ENCODE data around the gene CRLF3. TPM values are rescaled to one million over a fixed set of nuclear protein-coding genes. Genes with fewer than 3 reads are reported as not detected.
"Not testable (repeated sequence)": the region's sequence is repeated elsewhere in the genome, so short reads cannot be mapped to it uniquely, and the experiment has no call there.

CRLF3 gene
- total RNA-seq, 2 experiments from 2014 or later, result 26.4 to 45.3 TPM

DNA sequence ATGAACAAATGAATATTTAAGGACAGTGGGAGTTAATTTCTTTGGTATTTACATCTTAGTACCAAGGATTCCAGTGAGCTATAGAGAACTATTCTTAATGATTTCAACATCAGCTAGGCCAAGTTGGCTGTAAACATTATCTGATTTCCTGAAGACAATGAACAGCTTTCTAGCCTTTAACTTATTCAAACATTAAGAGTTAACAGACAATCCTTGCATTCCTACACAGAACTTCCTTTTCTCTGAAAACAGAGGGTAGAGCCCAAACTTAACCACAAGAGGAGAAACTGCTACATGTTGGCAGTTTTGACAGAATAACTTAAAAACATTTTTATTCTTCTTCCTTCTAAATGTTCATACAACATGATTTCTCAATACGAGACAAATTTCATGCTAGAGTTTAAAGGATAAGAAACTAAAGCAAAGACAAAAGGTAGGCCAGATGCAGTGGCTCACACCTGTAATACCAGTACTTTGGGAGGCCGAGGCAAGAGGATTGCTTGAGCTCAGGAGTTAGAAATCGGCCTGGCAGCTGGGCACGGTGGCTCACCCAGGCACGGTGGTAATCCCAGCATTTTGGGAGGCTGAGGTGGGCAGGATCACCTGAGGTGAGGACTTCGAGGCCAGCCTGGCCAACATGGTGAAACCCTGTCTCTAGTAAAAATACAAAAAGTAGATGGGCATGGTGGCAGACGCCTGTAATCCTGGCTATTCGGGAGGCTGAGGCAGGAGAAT, 4.4 kb downstream of the CRLF3 start:
- Histone ChIP-seq H3K4me3 (ENCODE audit: low read depth, low read length, poor library complexity, severe bottlenecking) (peak overlapping the region; percentile 80), H3K27ac (ENCODE audit: low read depth, low read length, poor library complexity, severe bottlenecking) (peak overlapping the region; percentile 85), H2AFZ (ENCODE audit: low read length) (no peak overlapping the region), H4K20me1 (ENCODE audit: insufficient read depth, low read length) (peaks cover 8% of the 10 kb centered on the region; the same call in 1 of the 2 replicates), H3K36me3 (ENCODE audit: insufficient read depth, low read length) (peaks cover 35% of the 10 kb centered on the region), H3K9me3 (ENCODE audit: low read length) (no peaks in the 10 kb centered on the region), H3K4me2 (ENCODE audit: low read length) (peak overlapping the region; percentile 99), H3K4me1 (ENCODE audit: insufficient read depth, low read length, poor library complexity, severe bottlenecking) (peaks cover 46% of the 10 kb centered on the region), H3K79me2 (ENCODE audit: insufficient read depth, low read depth, low read length) (peaks cover 92% of the 10 kb centered on the region), H3K9me2 (ENCODE audit: insufficient read depth, low read length) (no peaks in the 10 kb centered on the region)
- intact Hi-C loops (cut with micrococcal nuclease; ENCODE audit: unreplicated experiment), result loop anchor here (5.0 kb wide), 3 partner anchors 88 to 218 kb away; no protein-coding TSS in a partner anchor
- CTCF ChIA-PET (ENCODE audit: unreplicated experiment), result interaction anchor here (1.3 to 1.8 kb wide), 2 partner anchors 10 to 11 kb away, joined by 4 read pairs; no protein-coding TSS in a partner anchor
- BruUV-seq (replicated peaks), result TSS peak; percentile 27
- no peak for TF ChIP-seq EZH2phosphoT487 (IDR thresholded peaks at IDR 0.05; ENCODE audit: borderline replicate concordance, low read depth, low read length)
- TF ChIP-seq, protein P1, sequence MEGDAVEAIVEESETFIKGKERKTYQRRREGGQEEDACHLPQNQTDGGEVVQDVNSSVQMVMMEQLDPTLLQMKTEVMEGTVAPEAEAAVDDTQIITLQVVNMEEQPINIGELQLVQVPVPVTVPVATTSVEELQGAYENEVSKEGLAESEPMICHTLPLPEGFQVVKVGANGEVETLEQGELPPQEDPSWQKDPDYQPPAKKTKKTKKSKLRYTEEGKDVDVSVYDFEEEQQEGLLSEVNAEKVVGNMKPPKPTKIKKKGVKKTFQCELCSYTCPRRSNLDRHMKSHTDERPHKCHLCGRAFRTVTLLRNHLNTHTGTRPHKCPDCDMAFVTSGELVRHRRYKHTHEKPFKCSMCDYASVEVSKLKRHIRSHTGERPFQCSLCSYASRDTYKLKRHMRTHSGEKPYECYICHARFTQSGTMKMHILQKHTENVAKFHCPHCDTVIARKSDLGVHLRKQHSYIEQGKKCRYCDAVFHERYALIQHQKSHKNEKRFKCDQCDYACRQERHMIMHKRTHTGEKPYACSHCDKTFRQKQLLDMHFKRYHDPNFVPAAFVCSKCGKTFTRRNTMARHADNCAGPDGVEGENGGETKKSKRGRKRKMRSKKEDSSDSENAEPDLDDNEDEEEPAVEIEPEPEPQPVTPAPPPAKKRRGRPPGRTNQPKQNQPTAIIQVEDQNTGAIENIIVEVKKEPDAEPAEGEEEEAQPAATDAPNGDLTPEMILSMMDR (conservative IDR thresholded peaks at IDR 0.05; ENCODE audit: low read length), result no peak
- no peak for DNase-seq (ENCODE audit: low spot score)
- POLR2A ChIA-PET, result interaction anchor here (0.5 to 7.5 kb wide), 3 partner anchors 10 to 117 kb away, joined by 3 to 79 read pairs (median 3); no protein-coding TSS in a partner anchor

GRCh38 chr17:30816165-30816564, 8.3 kb downstream of the CRLF3 start:
- H3K4me1 ChIP-seq (ENCODE audit: insufficient read depth, low read length, poor library complexity, severe bottlenecking), result peaks cover 47% of the 10 kb centered on the region
- ChIA-PET POLR2A (no interaction called here), CTCF (ENCODE audit: unreplicated experiment) (no interaction called here)
- H3K9me2 ChIP-seq (ENCODE audit: insufficient read depth, low read length), result no peaks in the 10 kb centered on the region
- no peak overlapping the region for H3K4me2 ChIP-seq (ENCODE audit: low read length)
- no peak for DNase-seq (ENCODE audit: low spot score)
- H3K27ac ChIP-seq (ENCODE audit: low read depth, low read length, poor library complexity, severe bottlenecking), result no peak overlapping the region
- H3K79me2 ChIP-seq (ENCODE audit: insufficient read depth, low read depth, low read length), result peaks cover 99% of the 10 kb centered on the region
- H2AFZ ChIP-seq (ENCODE audit: low read length), result no peak overlapping the region
- TF ChIP-seq, protein P1 (conservative IDR thresholded peaks at IDR 0.05; ENCODE audit: low read length), result no peak
- no peak for TF ChIP-seq EZH2phosphoT487 (IDR thresholded peaks at IDR 0.05; ENCODE audit: borderline replicate concordance, low read depth, low read length)
- intact Hi-C loops (cut with micrococcal nuclease; ENCODE audit: unreplicated experiment), result no loop called here
- no peaks in the 10 kb centered on the region for H4K20me1 ChIP-seq (ENCODE audit: insufficient read depth, low read length)
- H3K36me3 ChIP-seq (ENCODE audit: insufficient read depth, low read length), result peaks cover 38% of the 10 kb centered on the region
- no TSS peak for BruUV-seq (replicated peaks)
- no peak overlapping the region for H3K4me3 ChIP-seq (ENCODE audit: low read depth, low read length, poor library complexity, severe bottlenecking)
- H3K9me3 ChIP-seq (ENCODE audit: low read length), result no peaks in the 10 kb centered on the region

DNA sequence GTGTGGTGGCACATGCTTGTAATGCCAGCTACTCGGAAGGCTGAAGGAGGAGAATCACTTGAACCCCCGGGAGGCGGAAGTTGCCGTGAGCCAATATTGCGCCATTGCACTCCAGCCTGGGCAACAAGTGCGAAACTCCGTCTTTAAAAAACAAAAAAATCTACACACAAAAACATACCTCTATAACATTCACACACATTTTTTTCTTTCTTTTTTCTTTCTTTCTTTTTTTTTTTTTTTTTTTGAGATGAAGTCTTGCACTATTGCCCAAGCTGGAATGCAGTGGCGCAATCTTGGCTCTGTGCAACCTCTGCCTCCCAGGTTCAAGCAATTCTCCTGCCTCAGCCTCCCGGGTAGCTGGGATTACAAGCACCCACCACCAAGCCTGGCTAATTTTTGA, 9.6 kb downstream of the CRLF3 start:
- H3K9me3 ChIP-seq (ENCODE audit: low read length); CTCF ChIA-PET (ENCODE audit: unreplicated experiment); H3K4me3 ChIP-seq (ENCODE audit: low read depth, low read length, poor library complexity, severe bottlenecking); DNase-seq (ENCODE audit: low spot score); POLR2A ChIA-PET; H3K27ac ChIP-seq (ENCODE audit: low read depth, low read length, poor library complexity, severe bottlenecking); H4K20me1 ChIP-seq (ENCODE audit: insufficient read depth, low read length); intact Hi-C loops (cut with micrococcal nuclease; ENCODE audit: unreplicated experiment); H2AFZ ChIP-seq (ENCODE audit: low read length); H3K4me2 ChIP-seq (ENCODE audit: low read length); H3K9me2 ChIP-seq (ENCODE audit: insufficient read depth, low read length); BruUV-seq (replicated peaks): not testable (repeated sequence)
- Histone ChIP-seq H3K79me2 (ENCODE audit: insufficient read depth, low read depth, low read length) (peaks cover 99% of the 10 kb centered on the region), H3K4me1 (ENCODE audit: insufficient read depth, low read length, poor library complexity, severe bottlenecking) (peaks cover 47% of the 10 kb centered on the region), H3K36me3 (ENCODE audit: insufficient read depth, low read length) (peaks cover 48% of the 10 kb centered on the region)

GRCh38 chr17:30814236-30814635, 10.3 kb downstream of the CRLF3 start:
- H4K20me1 ChIP-seq (ENCODE audit: insufficient read depth, low read length), result not testable (repeated sequence)

More at GRCh38 chr17:30814236-30814635, 10.3 kb downstream of the CRLF3 start:
- Histone ChIP-seq H3K4me1 (ENCODE audit: insufficient read depth, low read length, poor library complexity, severe bottlenecking) (peaks cover 47% of the 10 kb centered on the region), H3K36me3 (ENCODE audit: insufficient read depth, low read length) (peaks cover 50% of the 10 kb centered on the region), H3K79me2 (ENCODE audit: insufficient read depth, low read depth, low read length) (peaks cover 98% of the 10 kb centered on the region)
- intact Hi-C loops (cut with micrococcal nuclease; ENCODE audit: unreplicated experiment); H3K27ac ChIP-seq (ENCODE audit: low read depth, low read length, poor library complexity, severe bottlenecking); H3K4me3 ChIP-seq (ENCODE audit: low read depth, low read length, poor library complexity, severe bottlenecking); DNase-seq (ENCODE audit: low spot score); BruUV-seq (replicated peaks); H3K9me2 ChIP-seq (ENCODE audit: insufficient read depth, low read length); H3K4me2 ChIP-seq (ENCODE audit: low read length); H2AFZ ChIP-seq (ENCODE audit: low read length); H3K9me3 ChIP-seq (ENCODE audit: low read length); POLR2A ChIA-PET; CTCF ChIA-PET (ENCODE audit: unreplicated experiment): not testable (repeated sequence)
